Measurements from ENCODE around the gene ABAT.
A peak's percentile ranks its signal among the peaks of the same experiment; 100 is the strongest.

ABAT gene

DNA sequence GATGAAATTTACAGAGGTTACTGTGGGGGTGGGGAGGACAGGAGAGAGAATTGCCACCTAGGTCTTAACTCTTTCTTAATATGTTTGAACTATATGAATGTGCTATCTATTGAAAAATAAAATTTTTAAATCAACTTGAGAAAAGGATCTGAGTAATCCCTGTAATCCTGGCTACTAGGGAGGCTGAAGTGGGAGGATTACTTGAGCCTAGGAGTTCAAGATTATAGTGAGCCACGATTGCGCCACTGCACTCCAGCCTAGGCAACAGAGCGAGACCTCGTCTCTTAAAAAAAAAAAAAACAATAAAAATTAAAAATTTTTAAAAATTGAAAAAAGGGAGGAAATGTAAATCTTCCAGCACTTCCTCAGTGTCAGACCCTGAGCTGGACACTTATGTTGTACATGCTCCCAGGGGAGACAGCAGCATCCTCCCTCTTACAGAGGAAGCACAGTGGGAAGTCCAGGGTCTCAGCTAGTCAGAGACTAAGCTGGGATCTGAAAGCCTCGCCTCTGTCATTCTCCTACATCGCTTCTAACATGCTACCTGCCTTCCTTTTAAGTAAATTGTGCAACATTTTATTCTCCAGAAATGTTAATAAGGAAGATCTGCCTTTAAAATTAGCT, 145.1 kb downstream of the ABAT start:
- no peak overlapping the region for H3K4me3 ChIP-seq (ENCODE audit: low read depth, low read length)
- DNase-seq (ENCODE audit: low read depth), result peak; percentile 47
- TF ChIP-seq MYC (IDR thresholded peaks at IDR 0.05; ENCODE audit: low read depth, low read length) (no peak), POLR2A (IDR thresholded peaks at IDR 0.05; ENCODE audit: extremely low read depth, insufficient read length) (no peak)
- TF ChIP-seq, protein P1, sequence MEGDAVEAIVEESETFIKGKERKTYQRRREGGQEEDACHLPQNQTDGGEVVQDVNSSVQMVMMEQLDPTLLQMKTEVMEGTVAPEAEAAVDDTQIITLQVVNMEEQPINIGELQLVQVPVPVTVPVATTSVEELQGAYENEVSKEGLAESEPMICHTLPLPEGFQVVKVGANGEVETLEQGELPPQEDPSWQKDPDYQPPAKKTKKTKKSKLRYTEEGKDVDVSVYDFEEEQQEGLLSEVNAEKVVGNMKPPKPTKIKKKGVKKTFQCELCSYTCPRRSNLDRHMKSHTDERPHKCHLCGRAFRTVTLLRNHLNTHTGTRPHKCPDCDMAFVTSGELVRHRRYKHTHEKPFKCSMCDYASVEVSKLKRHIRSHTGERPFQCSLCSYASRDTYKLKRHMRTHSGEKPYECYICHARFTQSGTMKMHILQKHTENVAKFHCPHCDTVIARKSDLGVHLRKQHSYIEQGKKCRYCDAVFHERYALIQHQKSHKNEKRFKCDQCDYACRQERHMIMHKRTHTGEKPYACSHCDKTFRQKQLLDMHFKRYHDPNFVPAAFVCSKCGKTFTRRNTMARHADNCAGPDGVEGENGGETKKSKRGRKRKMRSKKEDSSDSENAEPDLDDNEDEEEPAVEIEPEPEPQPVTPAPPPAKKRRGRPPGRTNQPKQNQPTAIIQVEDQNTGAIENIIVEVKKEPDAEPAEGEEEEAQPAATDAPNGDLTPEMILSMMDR (IDR thresholded peaks at IDR 0.05; ENCODE audit: low read depth, low read length), result no peak
- TF ChIP-seq, protein P2, sequence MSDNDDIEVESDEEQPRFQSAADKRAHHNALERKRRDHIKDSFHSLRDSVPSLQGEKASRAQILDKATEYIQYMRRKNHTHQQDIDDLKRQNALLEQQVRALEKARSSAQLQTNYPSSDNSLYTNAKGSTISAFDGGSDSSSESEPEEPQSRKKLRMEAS (IDR thresholded peaks at IDR 0.05; ENCODE audit: low read depth, low read length), result no peak

DNA sequence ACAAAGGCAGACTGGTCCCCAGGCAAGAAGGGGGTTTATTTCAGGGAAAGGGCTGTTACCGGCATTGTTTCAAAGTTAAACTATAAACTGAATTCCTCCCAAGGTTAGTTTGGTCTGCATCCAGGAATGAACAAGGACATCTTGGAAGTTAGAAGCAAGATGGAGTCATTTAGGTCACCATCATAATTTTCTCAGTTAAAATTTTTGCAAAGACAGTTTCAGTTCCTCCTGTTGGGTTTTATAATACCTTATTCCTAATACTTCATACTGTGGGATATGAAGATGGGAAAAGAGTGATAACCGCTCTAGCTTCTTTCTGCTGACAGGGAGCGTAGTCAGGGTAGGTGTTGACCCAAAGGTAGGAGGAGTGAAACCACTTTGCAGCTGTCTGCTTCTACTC, 148.0 kb downstream of the ABAT start:
- no peak overlapping the region for H3K4me3 ChIP-seq (ENCODE audit: low read depth, low read length)
- TF ChIP-seq POLR2A (IDR thresholded peaks at IDR 0.05; ENCODE audit: extremely low read depth, insufficient read length) (no peak), MYC (IDR thresholded peaks at IDR 0.05; ENCODE audit: low read depth, low read length) (no peak)
- TF ChIP-seq, protein P2 (IDR thresholded peaks at IDR 0.05; ENCODE audit: low read depth, low read length), result no peak
- TF ChIP-seq, protein P1 (IDR thresholded peaks at IDR 0.05; ENCODE audit: low read depth, low read length), result no peak
- no peak for DNase-seq (ENCODE audit: low read depth)

DNA sequence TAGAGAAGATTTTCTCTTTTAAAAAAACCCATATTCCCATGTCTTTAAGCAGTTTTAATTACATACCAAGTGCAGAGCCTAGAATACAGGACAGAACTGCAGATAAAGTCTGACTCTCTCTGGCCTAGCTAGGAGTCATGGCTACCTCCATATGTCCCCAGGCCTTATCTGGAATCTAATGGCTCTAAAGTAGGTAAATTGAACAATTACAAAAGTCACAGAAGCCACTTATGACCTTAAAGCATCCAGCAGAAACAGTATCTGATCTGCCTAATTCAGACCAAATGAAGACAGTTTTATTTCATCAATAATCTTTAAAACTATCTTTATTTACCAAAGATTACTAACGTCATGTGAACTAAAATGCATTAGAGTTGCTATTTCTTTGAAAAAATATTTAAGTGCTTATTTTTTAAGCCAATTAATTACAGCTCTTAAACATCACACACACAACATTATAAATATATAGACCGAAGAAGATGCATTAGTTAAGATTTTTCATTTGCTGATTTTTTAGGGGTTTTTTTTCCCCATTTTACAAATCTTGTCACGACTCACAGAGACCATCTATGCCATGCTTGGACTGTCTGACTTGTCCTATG, 152.0 kb downstream of the ABAT start:
- DNase-seq (ENCODE audit: low read depth), result no peak
- no peak overlapping the region for H3K4me3 ChIP-seq (ENCODE audit: low read depth, low read length)
- TF ChIP-seq, protein P1 (IDR thresholded peaks at IDR 0.05; ENCODE audit: low read depth, low read length), result no peak
- TF ChIP-seq, protein P2 (IDR thresholded peaks at IDR 0.05; ENCODE audit: low read depth, low read length), result no peak
- no peak for TF ChIP-seq POLR2A (IDR thresholded peaks at IDR 0.05; ENCODE audit: extremely low read depth, insufficient read length)
- no peak for TF ChIP-seq MYC (IDR thresholded peaks at IDR 0.05; ENCODE audit: low read depth, low read length)

DNA sequence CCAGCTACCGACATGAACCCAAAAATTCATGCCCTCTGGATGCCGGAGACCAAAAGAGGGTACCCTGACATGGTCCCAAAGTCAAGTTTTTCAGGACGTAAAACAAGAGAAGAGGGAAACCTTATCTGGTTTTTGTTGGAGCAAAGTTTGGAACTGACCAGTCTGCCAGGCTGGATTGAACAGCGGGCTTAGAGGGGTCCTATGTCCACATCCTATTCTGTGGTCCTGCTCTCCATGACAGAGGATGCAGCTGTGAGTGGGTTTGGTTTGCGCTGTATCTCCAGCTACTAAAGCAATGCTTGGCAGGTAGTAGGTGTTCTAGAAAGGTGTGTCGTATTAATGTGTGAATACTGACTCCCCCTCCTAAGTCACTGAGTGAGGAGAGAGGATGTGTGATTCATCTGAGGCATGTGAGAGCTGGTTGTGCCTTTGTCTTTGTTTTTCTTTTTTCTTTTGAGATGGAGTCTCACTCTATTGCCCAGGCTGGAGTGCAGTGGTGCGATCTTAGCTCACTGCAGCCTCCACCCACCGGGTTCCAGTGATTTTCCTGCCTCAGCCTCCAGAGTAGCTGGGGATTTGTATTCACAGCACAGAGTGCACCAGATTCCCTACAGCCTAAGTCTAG, 154.2 kb downstream of the ABAT start:
- TF ChIP-seq, protein P2 (IDR thresholded peaks at IDR 0.05; ENCODE audit: low read depth, low read length), result no peak
- TF ChIP-seq, protein P1 (IDR thresholded peaks at IDR 0.05; ENCODE audit: low read depth, low read length), result no peak
- TF ChIP-seq MYC (IDR thresholded peaks at IDR 0.05; ENCODE audit: low read depth, low read length) (no peak), POLR2A (IDR thresholded peaks at IDR 0.05; ENCODE audit: extremely low read depth, insufficient read length) (no peak)
- no peak for DNase-seq (ENCODE audit: low read depth)
- H3K4me3 ChIP-seq (ENCODE audit: low read depth, low read length), result no peak overlapping the region

DNA sequence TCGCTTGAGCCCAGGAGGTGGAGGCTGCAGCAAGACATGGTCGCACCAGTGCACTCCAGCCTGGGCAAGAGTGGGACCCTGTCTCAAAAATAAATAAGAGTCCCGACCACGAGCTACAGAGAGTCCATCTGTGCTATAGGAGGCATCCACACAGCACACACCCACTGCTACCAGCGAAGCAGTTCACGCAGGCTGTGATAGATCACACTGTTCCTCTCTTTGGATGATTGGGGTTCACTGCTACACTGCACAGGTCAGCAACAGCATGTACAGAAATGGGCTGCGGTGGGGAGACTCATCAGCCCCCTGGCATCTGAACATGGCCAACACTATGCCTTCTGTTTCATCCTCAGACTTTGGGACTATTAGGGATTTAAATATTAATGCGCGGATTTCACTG, 157.0 kb downstream of the ABAT start:
- TF ChIP-seq, protein P2 (IDR thresholded peaks at IDR 0.05; ENCODE audit: low read depth, low read length), result no peak
- TF ChIP-seq, protein P1 (IDR thresholded peaks at IDR 0.05; ENCODE audit: low read depth, low read length), result no peak
- TF ChIP-seq POLR2A (IDR thresholded peaks at IDR 0.05; ENCODE audit: extremely low read depth, insufficient read length), result no peak
- no peak for TF ChIP-seq MYC (IDR thresholded peaks at IDR 0.05; ENCODE audit: low read depth, low read length)
- no peak for DNase-seq (ENCODE audit: low read depth)
- H3K4me3 ChIP-seq (ENCODE audit: low read depth, low read length), result no peak overlapping the region
